Loucy (cell line): ENCODE results near the gene POC1A.

Experiments used
- CTCF ChIP-seq: fragments of 200-600 bp; sonication (generic); conservative IDR thresholded peaks from 2 replicates; pipeline ENCODE4 v1.5.1; 2014; ENCODE audit warnings: mild to moderate bottlenecking, antibody characterized with exemption, low read length
- EZH2phosphoT487 ChIP-seq: fragments of 200-600 bp; IDR thresholded peaks from 2 replicates; pipeline ENCODE4 v1.6.1; 2018; ENCODE audit warnings: antibody characterized with exemption, mild to moderate bottlenecking, moderate library complexity, borderline replicate concordance

GRCh38 chr3:52062505-52062904 lies 91.7 kb downstream of the POC1A start:
- TF ChIP-seq CTCF (no peak), EZH2phosphoT487 (no peak)
